Inflammatory macrophage treated with lipopolysaccharide for 4 hours (primary cell): Measurements from ENCODE around the gene ATG3.
"Not testable (repeated sequence)": the region's sequence is repeated elsewhere in the genome, so short reads cannot be mapped to it uniquely, and the experiment has no call there.

Experiments used
- DNase-seq: peaks from one replicate; pipeline ENCODE4 v3.0.0-alpha.2; 2020

Gene ATG3

GRCh38 chr3:112561734-112562529 is at the start of gene ATG3, which contains the start of gene SLC35A5:
Gene ATG3 (minus strand): TSS chr3:112561962. CDS start chr3:112561528, 434 bp downstream.
Gene SLC35A5 (plus strand): TSS chr3:112562045. CDS start chr3:112563404, 1,359 bp downstream.
- peak; percentile 99 for DNase-seq

- peak; percentile 81 for DNase-seq
These were observed 48.4 kb upstream of the ATG3 start for GRCh38 chr3:112610121-112610520.

GRCh38 chr3:112607863-112608262 is 46.1 kb upstream of the ATG3 start:
- DNase-seq = no peak

GRCh38 chr3:112606098-112606497 is 44.3 kb upstream of the ATG3 start:
- no peak for DNase-seq

GRCh38 chr3:112605285-112605684 is 43.5 kb upstream of the ATG3 start:
- no peak for DNase-seq

- no peak for DNase-seq
These were observed 42.8 kb upstream of the ATG3 start for GRCh38 chr3:112604536-112604935.

- no peak for DNase-seq
These were observed 40.6 kb upstream of the ATG3 start for GRCh38 chr3:112602217-112602838.

- no peak for DNase-seq
These were observed 37.0 kb upstream of the ATG3 start for GRCh38 chr3:112598731-112599130.

GRCh38 chr3:112597945-112598344 is 36.2 kb upstream of the ATG3 start:
- no peak for DNase-seq

GRCh38 chr3:112594856-112595255 is 33.1 kb upstream of the ATG3 start:
- DNase-seq = no peak

- DNase-seq = no peak
These were observed 31.5 kb upstream of the ATG3 start for GRCh38 chr3:112593258-112593657.

GRCh38 chr3:112587336-112587735 is 25.6 kb upstream of the ATG3 start:
- no peak for DNase-seq

- no peak for DNase-seq
These were observed 24.0 kb upstream of the ATG3 start for GRCh38 chr3:112585782-112586181.

GRCh38 chr3:112583105-112583504 is 21.3 kb upstream of the ATG3 start:
- DNase-seq = no peak

GRCh38 chr3:112582244-112582874 is 20.6 kb upstream of the ATG3 start:
- DNase-seq = peak; percentile 31

- no peak for DNase-seq
These were observed 17.9 kb upstream of the ATG3 start for GRCh38 chr3:112579697-112580096.

- peak; percentile 59 for DNase-seq
These were observed 17.5 kb upstream of the ATG3 start for GRCh38 chr3:112579232-112579631.

- peak; percentile 71 for DNase-seq
These were observed 10.9 kb upstream of the ATG3 start for GRCh38 chr3:112572701-112573100.

GRCh38 chr3:112569265-112569664 is 7.5 kb upstream of the ATG3 start:
- DNase-seq = peak; percentile 53

GRCh38 chr3:112568642-112569041 is 6.9 kb upstream of the ATG3 start:
- no peak for DNase-seq

GRCh38 chr3:112564940-112565305 is 3.2 kb upstream of the ATG3 start:
- DNase-seq = no peak

- not testable (repeated sequence) for DNase-seq
These were observed 2.6 kb upstream of the ATG3 start for GRCh38 chr3:112564247-112564939.

GRCh38 chr3:112561484-112561733 is 353 bp downstream of the ATG3 start:
- peak; percentile 72 for DNase-seq
